Sigmoid colon (tissue), 7 donors: ENCODE measurements around the gene HACL1. TPM values are rescaled to one million over a fixed set of nuclear protein-coding genes. Genes with fewer than 3 reads are reported as not detected.

Source experiments
- DNase-seq: peaks from one replicate; pipeline ENCODE4 v3.0.0-alpha.2; 2019
- H3K27ac ChIP-seq, 4 donors: fragments of 200-600 bp; sonication (generic); one replicate each; pipeline ENCODE4 v1.5.1; 2016 to 2019; ENCODE audit warnings: mild to moderate bottlenecking in 1 of 4
- H3K27me3 ChIP-seq, 3 donors: fragments of 200-600 bp; sonication (generic); one replicate each; pipeline ENCODE4 v1.5.1; 2019; ENCODE audit warnings: mild to moderate bottlenecking in 1 of 3
- H3K36me3 ChIP-seq, 4 donors: fragments of 200-600 bp; sonication (generic); one replicate each; pipeline ENCODE4 v1.5.1; 2016 to 2019
- H3K4me1 ChIP-seq, 4 donors: fragments of 200-600 bp; sonication (generic); one replicate each; pipeline ENCODE4 v1.5.1; 2017 to 2019
- H3K4me3 ChIP-seq, 4 donors: fragments of 200-600 bp; sonication (generic); one replicate each; pipeline ENCODE4 v1.5.1; 2017 to 2019; ENCODE audit warnings: mild to moderate bottlenecking in 2 of 4, moderate library complexity in 1 of 4
- H3K9me3 ChIP-seq, 4 donors: fragments of 200-600 bp in 3 of 4; sonication (generic) in 3 of 4; one replicate each; pipeline versions ENCODE4 v1.5.1 to v1.6.1; 2013 to 2019
- EP300 ChIP-seq, 4 donors: sonication (generic); formaldehyde crosslinking; IDR thresholded peaks; one replicate each; pipeline ENCODE4 v1.6.1; 2017; ENCODE audit warnings: antibody characterized with exemption in 4 of 4
- POLR2A ChIP-seq, 2 donors: fragments of 450-650 bp; IDR thresholded peaks; one replicate each; pipeline ENCODE4 v1.6.1; 2016; ENCODE audit warnings: antibody characterized with exemption in 2 of 2, mild to moderate bottlenecking in 2 of 2, moderate library complexity in 2 of 2
- POLR2AphosphoS5 ChIP-seq, 4 donors: sonication (generic); formaldehyde crosslinking; IDR thresholded peaks; one replicate each; pipeline ENCODE4 v1.6.1; 2017; ENCODE audit warnings: antibody characterized with exemption in 4 of 4
- WGBS, 2 donors: extraction: QIAGEN DNeasy Blood & Tissue Kit; methylation state at CpG; one replicate each; pipeline ENCODE4 v1.1.7; 2013; 5-methylcytosine and 5-hydroxymethylcytosine counted together
- intact Hi-C: fragments of 100-400 bp; cut with DNase I; formaldehyde crosslinking; loops from one replicate; pipeline ENCODE4 v1.15.1; 2023
- polyA plus RNA-seq, 3 donors: library from polyadenylated mRNA; stranded (reverse); fragments of 200-250 nt; gene quantifications; one replicate each; pipeline ENCODE4 v1.2.3, GENCODE V29; 2013
- total RNA-seq, 4 donors: library from RNA; depleted of rRNA; stranded (reverse); fragments of >200 nt; gene quantifications; one replicate each; pipeline ENCODE4 v1.1.0, GENCODE V29; 2016
- TF ChIP-seq, protein P1 (sequence below), 4 experiments: fragments of 450-650 bp in 3 of 4; fragments of 200-600 bp in 1 of 4; IDR thresholded peaks; one replicate each; pipeline ENCODE4 v1.5.1; 2016 to 2019; ENCODE audit warnings: antibody characterized with exemption in 4 of 4, mild to moderate bottlenecking in 3 of 4, moderate library complexity in 2 of 4
- donor health status: healthy with polysubstance abuse.
- donor health status: Bipolar disorder and iron deficiency.
- donor health status: healthy.

HACL1 gene
- total and polyA plus RNA-seq, 7 donors: 10.9 to 24.7 (median 15.5) TPM

DNA sequence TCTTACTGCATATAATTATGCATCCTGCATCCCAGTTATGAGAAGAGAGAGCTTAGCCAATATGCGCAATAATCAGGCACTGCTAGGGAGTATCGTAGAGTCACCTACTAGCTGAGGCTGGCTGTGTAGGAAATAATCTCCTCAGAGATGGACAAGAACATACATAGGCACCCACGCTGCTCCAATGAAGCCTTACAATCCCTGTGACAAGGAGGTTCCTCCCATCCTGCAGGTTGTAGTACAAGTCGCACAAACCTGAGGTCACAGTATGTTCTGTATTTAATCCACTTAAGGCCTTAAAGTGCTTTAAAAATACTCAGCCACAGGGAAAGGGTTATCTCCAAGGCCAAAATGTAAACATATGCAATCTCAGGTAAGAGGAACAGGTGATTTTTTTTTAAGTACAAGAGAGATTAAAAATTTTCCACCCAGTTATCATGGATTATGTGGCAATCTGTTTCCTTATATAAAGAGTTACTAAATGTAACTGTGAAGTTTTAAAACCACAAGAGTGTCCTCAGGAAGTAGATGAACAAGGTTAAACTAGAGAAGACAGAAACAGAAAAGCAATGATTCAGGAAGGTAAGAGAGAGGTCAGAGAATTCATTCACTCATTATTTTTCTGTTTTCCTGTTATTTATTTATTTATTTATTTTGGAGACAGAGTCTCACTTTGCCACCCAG, 72.4 kb downstream of the HACL1 start:
- H3K36me3 ChIP-seq: no peaks in the 10 kb centered on the region
- intact Hi-C loops: no loop called here

DNA sequence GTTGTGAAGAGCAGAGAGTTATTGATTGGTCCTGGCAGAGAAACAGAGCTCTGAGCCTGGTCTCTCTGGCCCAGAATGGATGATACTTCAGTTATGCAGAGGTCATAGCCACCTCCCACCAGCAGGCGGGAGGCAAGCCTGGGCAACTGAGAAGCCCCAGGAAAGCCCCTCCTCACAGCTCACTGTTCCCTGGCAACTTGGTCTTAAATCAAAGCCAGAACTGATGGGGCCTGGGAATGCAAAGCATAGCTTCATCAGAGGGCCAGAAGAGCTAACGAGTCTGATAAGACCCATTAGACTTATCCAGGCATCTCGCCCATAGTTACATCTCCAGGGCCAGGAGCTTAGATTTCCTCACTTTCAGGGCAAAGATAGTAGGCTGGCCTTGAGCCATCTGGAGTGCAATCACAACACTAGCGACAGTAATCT, 74.3 kb downstream of the HACL1 start:
- peaks cover 0 to 7% (median 3%) of the 10 kb centered on the region in 4 donors for H3K4me1 ChIP-seq
- H3K27ac ChIP-seq: no peak overlapping the region
- DNase-seq: no peak
- no peaks in the 10 kb centered on the region for H3K27me3 ChIP-seq
- H3K9me3 ChIP-seq: no peaks in the 10 kb centered on the region
- intact Hi-C loops: no loop called here
- 82 to 89% methylated on average over 4 of the region's 4 CpGs for WGBS, 2 donors
- H3K36me3 ChIP-seq: no peaks in the 10 kb centered on the region
- TF ChIP-seq, protein P1, sequence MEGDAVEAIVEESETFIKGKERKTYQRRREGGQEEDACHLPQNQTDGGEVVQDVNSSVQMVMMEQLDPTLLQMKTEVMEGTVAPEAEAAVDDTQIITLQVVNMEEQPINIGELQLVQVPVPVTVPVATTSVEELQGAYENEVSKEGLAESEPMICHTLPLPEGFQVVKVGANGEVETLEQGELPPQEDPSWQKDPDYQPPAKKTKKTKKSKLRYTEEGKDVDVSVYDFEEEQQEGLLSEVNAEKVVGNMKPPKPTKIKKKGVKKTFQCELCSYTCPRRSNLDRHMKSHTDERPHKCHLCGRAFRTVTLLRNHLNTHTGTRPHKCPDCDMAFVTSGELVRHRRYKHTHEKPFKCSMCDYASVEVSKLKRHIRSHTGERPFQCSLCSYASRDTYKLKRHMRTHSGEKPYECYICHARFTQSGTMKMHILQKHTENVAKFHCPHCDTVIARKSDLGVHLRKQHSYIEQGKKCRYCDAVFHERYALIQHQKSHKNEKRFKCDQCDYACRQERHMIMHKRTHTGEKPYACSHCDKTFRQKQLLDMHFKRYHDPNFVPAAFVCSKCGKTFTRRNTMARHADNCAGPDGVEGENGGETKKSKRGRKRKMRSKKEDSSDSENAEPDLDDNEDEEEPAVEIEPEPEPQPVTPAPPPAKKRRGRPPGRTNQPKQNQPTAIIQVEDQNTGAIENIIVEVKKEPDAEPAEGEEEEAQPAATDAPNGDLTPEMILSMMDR (IDR thresholded peaks at IDR 0.05): no peak
- no peak overlapping the region for H3K4me3 ChIP-seq

More for the DNA sequence above, 72.4 kb downstream of the HACL1 start:
- H3K9me3 ChIP-seq: no peaks in the 10 kb centered on the region
- no peak overlapping the region for H3K27ac ChIP-seq
- WGBS, 2 donors: 91 to 93% methylated on average over 4 of the region's 4 CpGs
- no peaks in the 10 kb centered on the region for H3K4me1 ChIP-seq
- H3K27me3 ChIP-seq: no peaks in the 10 kb centered on the region
- TF ChIP-seq, protein P1 (IDR thresholded peaks at IDR 0.05): no peak
- TF ChIP-seq POLR2AphosphoS5 (IDR thresholded peaks at IDR 0.05) (no peak), EP300 (IDR thresholded peaks at IDR 0.05) (no peak), POLR2A (IDR thresholded peaks at IDR 0.05) (no peak)
- DNase-seq: no peak
- H3K4me3 ChIP-seq: no peak overlapping the region

DNA sequence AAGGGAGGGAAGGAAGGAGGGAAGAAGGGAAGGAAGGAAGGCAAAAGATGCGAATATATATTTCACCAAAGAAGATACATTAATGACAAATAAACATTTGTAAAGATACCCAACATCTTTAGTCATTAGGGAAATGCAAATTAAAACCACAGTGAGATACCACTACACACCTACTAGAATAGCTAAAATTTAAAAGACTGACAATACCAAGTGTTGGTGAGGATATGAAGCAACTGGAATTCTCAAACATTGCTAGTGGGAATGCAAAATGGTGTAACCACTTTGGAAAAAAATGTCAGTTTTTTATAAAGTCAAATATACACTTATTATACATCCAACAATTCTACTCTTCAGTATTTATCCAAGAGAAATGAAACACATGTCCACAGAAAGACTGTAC, 75.6 kb downstream of the HACL1 start:
- DNase-seq: no peak
- Histone ChIP-seq H3K4me3 (no peak overlapping the region), H3K36me3 (no peaks in the 10 kb centered on the region), H3K27ac (no peak overlapping the region), H3K9me3 (no peaks in the 10 kb centered on the region), H3K4me1 (peaks cover 0 to 18% (median 15%) of the 10 kb centered on the region in 4 donors), H3K27me3 (no peaks in the 10 kb centered on the region)
- TF ChIP-seq POLR2A (IDR thresholded peaks at IDR 0.05) (no peak), EP300 (IDR thresholded peaks at IDR 0.05) (no peak), POLR2AphosphoS5 (IDR thresholded peaks at IDR 0.05) (no peak)
- TF ChIP-seq, protein P1 (IDR thresholded peaks at IDR 0.05): no peak
- intact Hi-C loops: no loop called here
- WGBS, 2 donors: 95 to 97% methylated on average over 1 of the region's 1 CpG

DNA sequence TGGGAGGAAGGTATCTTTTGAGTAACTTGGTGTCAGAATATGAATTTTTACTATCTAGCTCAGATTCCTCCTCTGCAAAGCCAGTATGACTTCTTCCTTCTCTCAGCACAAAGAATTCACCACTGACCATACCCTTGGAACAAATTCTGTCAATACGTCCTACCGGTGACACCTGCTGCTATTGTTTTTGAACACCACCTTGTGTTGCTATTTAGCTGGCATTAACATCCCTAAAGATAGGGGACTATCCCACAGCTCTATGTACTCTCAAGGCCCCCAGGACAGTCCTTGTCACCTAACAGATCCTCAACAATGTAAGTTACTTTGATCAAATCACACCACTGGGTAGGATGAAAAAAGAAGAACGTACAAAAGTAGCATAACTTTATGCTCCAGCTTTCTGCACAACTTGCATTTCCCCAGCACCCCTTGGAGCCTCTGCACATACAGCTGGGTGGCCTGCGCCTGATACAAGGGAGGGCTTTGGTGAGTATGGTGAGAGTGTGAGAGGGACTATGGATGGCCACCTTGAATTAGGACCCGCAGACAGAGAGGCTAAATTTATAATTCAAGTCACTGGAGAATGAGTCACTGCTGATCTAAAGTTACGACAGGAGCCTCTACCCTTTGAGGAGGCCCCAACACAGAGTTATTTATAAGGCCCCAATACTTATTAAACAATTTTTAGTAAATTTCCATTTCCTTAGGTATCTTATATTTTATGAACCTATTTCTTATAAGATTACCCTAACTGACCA, 77.5 kb downstream of the HACL1 start:
- H3K36me3 ChIP-seq: no peaks in the 10 kb centered on the region
- H3K4me3 ChIP-seq: no peak overlapping the region
- peaks cover 0 to 23% (median 18%) of the 10 kb centered on the region in 4 donors for H3K4me1 ChIP-seq
- H3K9me3 ChIP-seq: no peaks in the 10 kb centered on the region
- no peaks in the 10 kb centered on the region for H3K27me3 ChIP-seq
- TF ChIP-seq POLR2A (IDR thresholded peaks at IDR 0.05) (no peak), POLR2AphosphoS5 (IDR thresholded peaks at IDR 0.05) (no peak), EP300 (IDR thresholded peaks at IDR 0.05) (no peak)
- TF ChIP-seq, protein P1 (IDR thresholded peaks at IDR 0.05): no peak
- intact Hi-C loops: no loop called here
- no peak for DNase-seq
- WGBS, 2 donors: 85% methylated on average over 6 of the region's 6 CpGs
- H3K27ac ChIP-seq: no peak overlapping the region
